H1 (cell line): Measurements from ENCODE around the gene STEAP4. TPM values are rescaled to one million over a fixed set of nuclear protein-coding genes. Genes with fewer than 3 reads are reported as not detected.

Experiments used
- CEBPB ChIP-seq: IDR thresholded peaks from 2 replicates; pipeline ENCODE4 v1.6.1; 2012; ENCODE audit warnings: low read depth, low read length
- CREB1 ChIP-seq: IDR thresholded peaks from 2 replicates; pipeline ENCODE4 v1.6.1; 2012; ENCODE audit warnings: inconsistent platforms
- KDM1A ChIP-seq: fragments of 200-600, 300-600 bp; sonication (generic); IDR thresholded peaks from 2 replicates; pipeline ENCODE4 v1.7.1; 2016; ENCODE audit warnings: mild to moderate bottlenecking, low read length, borderline replicate concordance
- POLR2A ChIP-seq, 2 experiments: IDR thresholded peaks; 1 replicate in 1 of 2; 2 replicates in 1 of 2; pipeline ENCODE4 v1.6.1; 2011; ENCODE audit warnings: low read depth in 2 of 2, low read length in 2 of 2, mild to moderate bottlenecking in 2 of 2; ENCODE audit errors: control extremely low read depth in 1 of 2
- RBBP5 ChIP-seq: IDR thresholded peaks from 2 replicates; pipeline ENCODE4 v1.7.1; 2012; ENCODE audit warnings: low read depth, mild to moderate bottlenecking, inconsistent platforms, low read length, moderate library complexity, borderline replicate concordance
- polyA plus RNA-seq, 7 experiments: library from polyadenylated mRNA; depleted of rRNA in 3 of 7; stranded (reverse) in 5 of 7; unstranded in 2 of 7; fragments of >200 nt in 5 of 7; fragments of 200-250 nt in 2 of 7; gene quantifications; 1 replicate in 5 of 7; 2 replicates in 1 of 7; 4 replicates in 1 of 7; pipeline versions ENCODE4 v1.2.1 to v1.2.3, GENCODE V29; 2011 to 2013; ENCODE audit warnings: missing spikeins in 2 of 7, mixed read lengths in 2 of 7
- total RNA-seq: library from RNA; stranded (reverse); fragmentation: NEBNext Ultra II Directional; extraction: Animal tissue kit (Norgen Biotek cat#: 25700); gene quantifications from 2 replicates; pipeline ENCODE4 v1.2.1, GENCODE V29; 2021
- TF ChIP-seq, protein P1 (sequence below): IDR thresholded peaks from 2 replicates; pipeline ENCODE4 v1.6.1; 2011; ENCODE audit warnings: low read depth, mild to moderate bottlenecking, low read length; ENCODE audit not compliant: insufficient read depth

The STEAP4 gene
- total and polyA plus RNA-seq, 2 of the 8 experiments (the other 6 are each of a cell fraction or from before 2014, with no cell fraction given), result under 0.01 TPM; not detected in 1

DNA sequence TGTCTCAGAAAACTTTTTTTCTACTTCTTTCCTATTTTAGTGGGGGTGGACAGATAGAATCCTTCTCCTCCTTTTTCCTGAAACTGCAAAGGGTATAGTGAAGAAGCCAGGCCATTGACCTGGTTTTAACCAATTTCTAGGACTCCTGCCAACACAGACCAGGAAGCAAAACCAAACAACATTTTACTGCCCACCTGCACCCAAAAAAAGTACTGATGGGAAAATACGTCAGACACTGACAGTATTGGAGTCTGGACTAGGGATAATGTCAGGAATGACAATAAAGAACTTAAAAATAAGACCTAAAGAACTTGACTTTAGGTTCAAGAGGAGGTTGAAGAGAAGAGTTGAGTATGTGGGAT is 5.0 kb upstream of the STEAP4 start (continued):
- no peak for TF ChIP-seq CEBPB
- TF ChIP-seq KDM1A, result no peak
- TF ChIP-seq POLR2A (IDR thresholded peaks at IDR 0.05; ENCODE audit: control extremely low read depth in 1 of 2, low read depth in 2 of 2, low read length in 2 of 2), result no peak
- TF ChIP-seq CREB1, result no peak
- TF ChIP-seq RBBP5, result no peak
- TF ChIP-seq, protein P1, sequence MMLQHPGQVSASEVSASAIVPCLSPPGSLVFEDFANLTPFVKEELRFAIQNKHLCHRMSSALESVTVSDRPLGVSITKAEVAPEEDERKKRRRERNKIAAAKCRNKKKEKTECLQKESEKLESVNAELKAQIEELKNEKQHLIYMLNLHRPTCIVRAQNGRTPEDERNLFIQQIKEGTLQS, result no peak
